ENCODE results near the gene USPL1. TPM values are rescaled to one million over a fixed set of nuclear protein-coding genes. Genes with fewer than 3 reads are reported as not detected.

The USPL1 gene
- polyA plus RNA-seq (2012; ENCODE audit: low read depth, missing spikeins), result 5.7 TPM

- peak; percentile 82 for DNase-seq (ENCODE audit: insufficient read length, low spot score)
- TF ChIP-seq TAF1 (IDR thresholded peaks at IDR 0.05; ENCODE audit: low read depth, low read length) (peak; percentile 55), SPI1 (IDR thresholded peaks at IDR 0.05; ENCODE audit: low read depth, low read length) (no peak), POLR2AphosphoS5 (IDR thresholded peaks at IDR 0.05; ENCODE audit: low read depth, low read length) (peak; percentile 76; the same call in 1 of the 2 replicates), POLR2A (IDR thresholded peaks at IDR 0.05; ENCODE audit: low read depth, low read length) (peak; percentile 75; the same call in 1 of the 2 replicates), POU2F2 (IDR thresholded peaks at IDR 0.05; ENCODE audit: low read depth, low read length) (no peak; the same call in 1 of the 2 replicates), PAX5 (IDR thresholded peaks at IDR 0.05; ENCODE audit: insufficient read depth, low read length, severe bottlenecking) (peak; percentile 65)
- peak; percentile 100 for FAIRE-seq
These were observed at the start of gene USPL1 for GRCh38 chr13:30617315-30618185. Gene USPL1, plus strand, starts transcription at chr13:30617920. Its CDS starts 3,221 bp downstream, at chr13:30621141.

- DNase-seq (ENCODE audit: insufficient read length, low spot score), result no peak
- TF ChIP-seq POLR2A (IDR thresholded peaks at IDR 0.05; ENCODE audit: low read depth, low read length) (no peak), SPI1 (IDR thresholded peaks at IDR 0.05; ENCODE audit: low read depth, low read length) (no peak), TAF1 (IDR thresholded peaks at IDR 0.05; ENCODE audit: low read depth, low read length) (no peak), PAX5 (IDR thresholded peaks at IDR 0.05; ENCODE audit: insufficient read depth, low read length, severe bottlenecking) (no peak), POLR2AphosphoS5 (IDR thresholded peaks at IDR 0.05; ENCODE audit: low read depth, low read length) (no peak), POU2F2 (IDR thresholded peaks at IDR 0.05; ENCODE audit: low read depth, low read length) (no peak)
- no peak for FAIRE-seq
These were observed 47.7 kb upstream of the USPL1 start for GRCh38 chr13:30569901-30570576.

DNA sequence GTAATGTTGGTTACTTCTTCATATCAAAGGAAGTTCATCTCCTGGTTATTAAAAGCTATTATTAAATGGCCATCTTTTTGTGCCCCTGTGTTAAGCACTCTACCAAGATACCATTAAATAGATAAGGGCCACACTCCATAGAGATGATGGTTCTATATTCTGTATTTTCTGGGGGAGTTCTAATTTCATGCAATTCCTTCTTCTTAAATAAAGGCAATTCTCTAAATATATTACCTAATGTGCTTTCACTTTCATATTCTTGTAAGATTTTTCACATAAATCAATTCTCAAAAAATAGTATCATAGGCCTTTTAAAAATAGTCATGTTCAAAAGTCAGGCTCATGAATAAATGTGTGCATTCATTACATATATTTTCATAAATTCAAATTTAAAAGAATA lies 47.0 kb upstream of the USPL1 start:
- DNase-seq (ENCODE audit: insufficient read length, low spot score) (no peak), FAIRE-seq (no peak)
- TF ChIP-seq SPI1 (IDR thresholded peaks at IDR 0.05; ENCODE audit: low read depth, low read length) (no peak), TAF1 (IDR thresholded peaks at IDR 0.05; ENCODE audit: low read depth, low read length) (no peak), POLR2AphosphoS5 (IDR thresholded peaks at IDR 0.05; ENCODE audit: low read depth, low read length) (no peak), PAX5 (IDR thresholded peaks at IDR 0.05; ENCODE audit: insufficient read depth, low read length, severe bottlenecking) (no peak), POLR2A (IDR thresholded peaks at IDR 0.05; ENCODE audit: low read depth, low read length) (no peak), POU2F2 (IDR thresholded peaks at IDR 0.05; ENCODE audit: low read depth, low read length) (no peak)

DNA sequence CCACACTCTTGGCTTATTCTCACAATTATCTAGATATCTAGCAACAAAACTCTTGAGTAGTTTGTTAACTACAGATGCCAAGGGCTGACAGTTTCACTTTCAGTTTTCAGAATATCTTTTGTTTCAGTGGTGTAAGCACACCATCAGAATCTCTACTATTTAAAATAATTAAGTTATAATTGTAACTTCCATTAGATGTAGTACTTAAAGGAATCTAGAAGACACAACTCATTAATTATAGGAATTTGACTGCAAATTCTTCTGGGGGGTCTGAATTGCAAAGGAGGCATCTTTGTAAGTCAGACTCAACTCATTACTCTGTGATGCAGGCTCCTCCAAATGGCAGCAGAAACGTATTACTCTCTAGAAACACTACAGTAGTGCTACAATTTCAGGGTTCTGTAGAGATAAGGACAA lies 44.9 kb upstream of the USPL1 start:
- DNase-seq (ENCODE audit: insufficient read length, low spot score) (no peak), FAIRE-seq (no peak)
- TF ChIP-seq POLR2A (IDR thresholded peaks at IDR 0.05; ENCODE audit: low read depth, low read length), result no peak
- TF ChIP-seq POLR2AphosphoS5 (IDR thresholded peaks at IDR 0.05; ENCODE audit: low read depth, low read length), result no peak
- TF ChIP-seq TAF1 (IDR thresholded peaks at IDR 0.05; ENCODE audit: low read depth, low read length), result no peak
- TF ChIP-seq PAX5 (IDR thresholded peaks at IDR 0.05; ENCODE audit: insufficient read depth, low read length, severe bottlenecking), result no peak
- no peak for TF ChIP-seq POU2F2 (IDR thresholded peaks at IDR 0.05; ENCODE audit: low read depth, low read length)
- TF ChIP-seq SPI1 (IDR thresholded peaks at IDR 0.05; ENCODE audit: low read depth, low read length), result no peak

- peak; percentile 58 for FAIRE-seq
- TF ChIP-seq POLR2A (IDR thresholded peaks at IDR 0.05; ENCODE audit: low read depth, low read length) (no peak), POU2F2 (IDR thresholded peaks at IDR 0.05; ENCODE audit: low read depth, low read length) (no peak), POLR2AphosphoS5 (IDR thresholded peaks at IDR 0.05; ENCODE audit: low read depth, low read length) (no peak), SPI1 (IDR thresholded peaks at IDR 0.05; ENCODE audit: low read depth, low read length) (no peak), PAX5 (IDR thresholded peaks at IDR 0.05; ENCODE audit: insufficient read depth, low read length, severe bottlenecking) (no peak), TAF1 (IDR thresholded peaks at IDR 0.05; ENCODE audit: low read depth, low read length) (no peak)
These were observed 41.2 kb upstream of the USPL1 start for GRCh38 chr13:30576528-30576927.

GRCh38 chr13:30577401-30577852 lies 40.3 kb upstream of the USPL1 start:
- FAIRE-seq (peak; percentile 40), DNase-seq (ENCODE audit: insufficient read length, low spot score) (no peak)
- TF ChIP-seq PAX5 (IDR thresholded peaks at IDR 0.05; ENCODE audit: insufficient read depth, low read length, severe bottlenecking) (no peak), POU2F2 (IDR thresholded peaks at IDR 0.05; ENCODE audit: low read depth, low read length) (no peak), TAF1 (IDR thresholded peaks at IDR 0.05; ENCODE audit: low read depth, low read length) (no peak), POLR2A (IDR thresholded peaks at IDR 0.05; ENCODE audit: low read depth, low read length) (no peak), SPI1 (IDR thresholded peaks at IDR 0.05; ENCODE audit: low read depth, low read length) (no peak), POLR2AphosphoS5 (IDR thresholded peaks at IDR 0.05; ENCODE audit: low read depth, low read length) (no peak)

More at GRCh38 chr13:30576528-30576927, 41.2 kb upstream of the USPL1 start:
- DNase-seq (ENCODE audit: insufficient read length, low spot score), result no peak

GRCh38 chr13:30580852-30581502 lies 36.7 kb upstream of the USPL1 start:
- DNase-seq (ENCODE audit: insufficient read length, low spot score) (no peak), FAIRE-seq (peak; percentile 9)
- no peak for TF ChIP-seq TAF1 (IDR thresholded peaks at IDR 0.05; ENCODE audit: low read depth, low read length)
- no peak for TF ChIP-seq POLR2A (IDR thresholded peaks at IDR 0.05; ENCODE audit: low read depth, low read length)
- TF ChIP-seq SPI1 (IDR thresholded peaks at IDR 0.05; ENCODE audit: low read depth, low read length), result no peak
- TF ChIP-seq PAX5 (IDR thresholded peaks at IDR 0.05; ENCODE audit: insufficient read depth, low read length, severe bottlenecking), result no peak

GRCh38 chr13:30581582-30581981 lies 36.1 kb upstream of the USPL1 start:
- FAIRE-seq (peak; percentile 52), DNase-seq (ENCODE audit: insufficient read length, low spot score) (no peak)
- TF ChIP-seq TAF1 (IDR thresholded peaks at IDR 0.05; ENCODE audit: low read depth, low read length), result no peak
- TF ChIP-seq POLR2AphosphoS5 (IDR thresholded peaks at IDR 0.05; ENCODE audit: low read depth, low read length), result no peak
- no peak for TF ChIP-seq POU2F2 (IDR thresholded peaks at IDR 0.05; ENCODE audit: low read depth, low read length)
- TF ChIP-seq POLR2A (IDR thresholded peaks at IDR 0.05; ENCODE audit: low read depth, low read length), result no peak
- TF ChIP-seq PAX5 (IDR thresholded peaks at IDR 0.05; ENCODE audit: insufficient read depth, low read length, severe bottlenecking), result no peak
- TF ChIP-seq SPI1 (IDR thresholded peaks at IDR 0.05; ENCODE audit: low read depth, low read length), result no peak
